GM12892 (cell line): ENCODE measurements around the gene FKBP6.

ENCODE experiments used
- POLR2A ChIP-seq: IDR thresholded peaks from 2 replicates; pipeline ENCODE4 v1.6.1; 2011; ENCODE audit warnings: low read depth, low read length, control low read depth
- POLR2AphosphoS5 ChIP-seq: IDR thresholded peaks from 2 replicates; pipeline ENCODE4 v1.6.1; 2011; ENCODE audit warnings: low read depth, low read length, control low read depth
- TAF1 ChIP-seq: IDR thresholded peaks from 2 replicates; pipeline ENCODE4 v1.6.1; 2011; ENCODE audit warnings: low read depth, mild to moderate bottlenecking, control low read depth, low read length, borderline replicate concordance

- TF ChIP-seq POLR2A = no peak
- TF ChIP-seq POLR2AphosphoS5 = no peak
- TF ChIP-seq TAF1 = no peak
Measured at GRCh38 chr7:73356159-73356558, 28.2 kb downstream of the FKBP6 start.
